H1 (cell line): ENCODE measurements around the gene TNNT3. TPM values are rescaled to one million over a fixed set of nuclear protein-coding genes. Genes with fewer than 3 reads are reported as not detected.

ENCODE experiments used
- CTCF ChIA-PET: fragments of 300-600 bp; sonication (Branson Sonifier 250); formaldehyde crosslinking; loops from one replicate; lab custom pipeline; 2021; ENCODE audit not compliant: partially characterized antibody; lab: Charles Lee
- POLR2A ChIA-PET: fragments of 300-600 bp; sonication (Branson Sonifier 250); formaldehyde crosslinking; loops from one replicate; lab custom pipeline; 2021; ENCODE audit warnings: inconsistent platforms; ENCODE audit not compliant: partially characterized antibody; lab: Charles Lee
- DNase-seq, 2 experiments: peaks; one replicate each; pipeline versions ENCODE4 v3.0.0 to v3.0.0-alpha.2; 2010 to 2022; ENCODE audit warnings: low spot score in 2 of 2, low read depth in 1 of 2, mixed read lengths in 1 of 2
- FAIRE-seq: peaks from 2 replicates; lab custom pipeline; 2011; peaks lifted over from hg19 to GRCh38; lab: Jason Lieb, UNC
- H2AFZ ChIP-seq: 2 replicates; pipeline ENCODE4 v1.8.1; 2012; ENCODE audit warnings: low read length, inconsistent platforms
- H2AK5ac ChIP-seq: 2 replicates; pipeline ENCODE4 v1.6.1; 2013; ENCODE audit warnings: low read depth, low read length
- H2BK120ac ChIP-seq: replicated peaks from 2 replicates; pipeline ENCODE3; 2013; ENCODE audit warnings: low read depth, low read length, inconsistent platforms
- H2BK12ac ChIP-seq: 2 replicates; pipeline ENCODE4 v1.6.1; 2013; ENCODE audit warnings: low read depth, low read length
- H2BK15ac ChIP-seq: 2 replicates; pipeline ENCODE4 v1.6.1; 2013; ENCODE audit warnings: low read length
- H2BK20ac ChIP-seq: 2 replicates; pipeline ENCODE4 v1.6.1; 2013; ENCODE audit warnings: low read length
- H2BK5ac ChIP-seq: 2 replicates; pipeline ENCODE4 v1.6.1; 2013; ENCODE audit warnings: low read depth, low read length
- H3K14ac ChIP-seq: 2 replicates; pipeline ENCODE4 v1.6.1; 2013; ENCODE audit warnings: inconsistent platforms; ENCODE audit not compliant: insufficient read length
- H3K18ac ChIP-seq: 2 replicates; pipeline ENCODE4 v1.6.1; 2013; ENCODE audit warnings: low read length; ENCODE audit errors: extremely low read depth
- H3K23ac ChIP-seq: 2 replicates; pipeline ENCODE4 v1.6.1; 2013; ENCODE audit warnings: inconsistent platforms; ENCODE audit not compliant: insufficient read length
- H3K23me2 ChIP-seq: 2 replicates; pipeline ENCODE4 v1.6.1; 2013; ENCODE audit warnings: low read depth, low read length
- H3K27ac ChIP-seq: 2 replicates; pipeline ENCODE4 v1.6.1; 2011; ENCODE audit warnings: low read depth, low read length, inconsistent platforms
- H3K27me3 ChIP-seq, 4 experiments: replicated peaks in 1 of 4; 1 replicate in 1 of 4; 2 replicates in 3 of 4; pipeline versions ENCODE4 v1.6.1 to v1.8.1; 2011 to 2013; ENCODE audit warnings: low read length in 3 of 4, mild to moderate bottlenecking in 3 of 4, inconsistent platforms in 2 of 4, mixed read lengths in 2 of 4, moderate library complexity in 1 of 4; ENCODE audit not compliant: control insufficient read depth in 3 of 4, insufficient read depth in 3 of 4; ENCODE audit errors: extremely low read depth in 1 of 4
- H3K36me3 ChIP-seq, 4 experiments: 2 replicates each; pipeline versions ENCODE4 v1.6.1 to v1.8.1; 2011 to 2013; ENCODE audit warnings: mild to moderate bottlenecking in 4 of 4, low read length in 3 of 4, moderate library complexity in 2 of 4, control low read depth in 1 of 4, inconsistent platforms in 1 of 4; ENCODE audit not compliant: insufficient read depth in 4 of 4, control insufficient read depth in 2 of 4
- H3K4ac ChIP-seq: replicated peaks from 2 replicates; pipeline ENCODE3; 2013; ENCODE audit warnings: low read length, low read depth, mixed read lengths, inconsistent platforms; ENCODE audit not compliant: insufficient read length
- H3K4me1 ChIP-seq, 4 experiments: replicated peaks in 1 of 4; 1 replicate in 1 of 4; 2 replicates in 3 of 4; pipeline versions ENCODE4 v1.6.1 to v1.8.1; 2011 to 2013; ENCODE audit warnings: low read length in 3 of 4, inconsistent platforms in 2 of 4, mixed read lengths in 1 of 4; ENCODE audit not compliant: insufficient read depth in 4 of 4, control insufficient read depth in 3 of 4
- H3K4me2 ChIP-seq, 2 experiments: 2 replicates each; pipeline versions ENCODE4 v1.6.1 to v1.8.1; 2011 to 2013; ENCODE audit warnings: low read depth in 2 of 2, low read length in 2 of 2, control low read depth in 1 of 2, inconsistent platforms in 1 of 2, mild to moderate bottlenecking in 1 of 2; ENCODE audit not compliant: insufficient read depth in 1 of 2
- H3K4me3 ChIP-seq, 4 experiments: fragments of 200-600, 300-600 bp in 1 of 4; sonication (generic), shearing (Covaris generic), sonication (Bioruptor Twin) in 1 of 4; 2 replicates each; pipeline versions ENCODE4 v1.5.1 to v1.8.1; 2011 to 2016; ENCODE audit warnings: low read length in 4 of 4, low read depth in 3 of 4, control low read depth in 2 of 4, inconsistent platforms in 2 of 4, mild to moderate bottlenecking in 2 of 4, mixed read lengths in 1 of 4, moderate library complexity in 1 of 4; ENCODE audit not compliant: insufficient read depth in 2 of 4; ENCODE audit errors: extremely low read depth in 1 of 4
- H3K56ac ChIP-seq: replicated peaks from 2 replicates; pipeline ENCODE3; 2013; ENCODE audit warnings: low read depth, mild to moderate bottlenecking, mixed read lengths, low read length, inconsistent platforms; ENCODE audit not compliant: insufficient read length
- H3K79me1 ChIP-seq: 2 replicates; pipeline ENCODE4 v1.6.1; 2013; ENCODE audit warnings: low read depth, low read length, control low read depth
- H3K79me2 ChIP-seq, 2 experiments: 2 replicates each; pipeline versions ENCODE4 v1.6.1 to v1.8.1; 2012 to 2013; ENCODE audit warnings: low read length in 2 of 2, mild to moderate bottlenecking in 2 of 2, inconsistent platforms in 1 of 2; ENCODE audit not compliant: insufficient read depth in 2 of 2, control insufficient read depth in 1 of 2
- H3K9ac ChIP-seq, 4 experiments: replicated peaks in 1 of 4; 1 replicate in 1 of 4; 2 replicates in 3 of 4; pipeline versions ENCODE4 v1.6.1 to v1.8.1; 2011 to 2013; ENCODE audit warnings: low read depth in 3 of 4, low read length in 3 of 4, control low read depth in 2 of 4, mild to moderate bottlenecking in 2 of 4, moderate library complexity in 2 of 4, inconsistent platforms in 1 of 4; ENCODE audit errors: extremely low read depth in 1 of 4
- H3K9me3 ChIP-seq, 2 experiments: 2 replicates each; pipeline versions ENCODE4 v1.6.1 to v1.8.1; 2012 to 2013; ENCODE audit warnings: mild to moderate bottlenecking in 2 of 2, moderate library complexity in 2 of 2, control low read depth in 1 of 2, inconsistent platforms in 1 of 2, low read depth in 1 of 2, low read length in 1 of 2, mixed read lengths in 1 of 2; ENCODE audit not compliant: insufficient read depth in 2 of 2
- H4K20me1 ChIP-seq, 2 experiments: replicated peaks in 1 of 2; 2 replicates each; pipeline versions ENCODE3 to v1.8.1; 2011 to 2013; ENCODE audit warnings: inconsistent platforms in 2 of 2, low read length in 2 of 2, mild to moderate bottlenecking in 1 of 2; ENCODE audit not compliant: insufficient read depth in 2 of 2, control insufficient read depth in 1 of 2
- H4K5ac ChIP-seq: 2 replicates; pipeline ENCODE4 v1.6.1; 2013; ENCODE audit warnings: low read length, low read depth, mixed read lengths, inconsistent platforms; ENCODE audit not compliant: insufficient read length
- H4K8ac ChIP-seq: 2 replicates; pipeline ENCODE4 v1.8.0; 2013; ENCODE audit warnings: mild to moderate bottlenecking, moderate library complexity, low read length, inconsistent platforms; ENCODE audit not compliant: insufficient read depth; ENCODE audit errors: extremely low read depth
- H4K91ac ChIP-seq: replicated peaks from 2 replicates; pipeline ENCODE3; 2013; ENCODE audit warnings: low read length, mixed read lengths, inconsistent platforms; ENCODE audit not compliant: insufficient read length
- CBX8 ChIP-seq: fragments of 300-800, 300-1000 bp; sonication (generic); IDR thresholded peaks from 2 replicates; pipeline ENCODE4 v1.7.1; 2016; ENCODE audit warnings: low read depth, low read length, borderline replicate concordance
- CHD1 ChIP-seq: IDR thresholded peaks from 2 replicates; pipeline ENCODE4 v1.6.1; 2012; ENCODE audit warnings: low read depth, low read length, improper control_type of control experiment
- EGR1 ChIP-seq: IDR thresholded peaks from 2 replicates; pipeline ENCODE4 v1.6.1; 2011; ENCODE audit warnings: low read depth, low read length, borderline replicate concordance
- KDM1A ChIP-seq: fragments of 200-600, 300-600 bp; sonication (generic); IDR thresholded peaks from 2 replicates; pipeline ENCODE4 v1.7.1; 2016; ENCODE audit warnings: mild to moderate bottlenecking, low read length, borderline replicate concordance
- MAX ChIP-seq: IDR thresholded peaks from 2 replicates; pipeline ENCODE4 v1.6.1; 2012; ENCODE audit warnings: inconsistent platforms
- NRF1 ChIP-seq: IDR thresholded peaks from 2 replicates; pipeline ENCODE4 v1.6.1; 2011; ENCODE audit warnings: mild to moderate bottlenecking, low read depth, low read length, improper control_type of control experiment
- POU5F1 ChIP-seq: IDR thresholded peaks from 2 replicates; pipeline ENCODE4 v1.6.1; 2011; ENCODE audit warnings: low read depth, mild to moderate bottlenecking, low read length, moderate library complexity
- RFX5 ChIP-seq: IDR thresholded peaks from 2 replicates; pipeline ENCODE4 v1.6.1; 2011; ENCODE audit warnings: low read depth, low read length, improper control_type of control experiment, borderline replicate concordance
- SIN3A ChIP-seq, 2 experiments: IDR thresholded peaks in 1 of 2; conservative IDR thresholded peaks in 1 of 2; 2 replicates each; pipeline ENCODE4 v1.6.1; 2011 to 2012; ENCODE audit warnings: low read length in 2 of 2, improper control_type of control experiment in 1 of 2, low read depth in 1 of 2, mild to moderate bottlenecking in 1 of 2
- SP1 ChIP-seq: IDR thresholded peaks from 2 replicates; pipeline ENCODE4 v1.6.1; 2011; ENCODE audit warnings: low read depth, low read length
- SP2 ChIP-seq: IDR thresholded peaks from 2 replicates; pipeline ENCODE4 v1.6.1; 2012; ENCODE audit warnings: mild to moderate bottlenecking, low read length, inconsistent platforms
- SRF ChIP-seq: IDR thresholded peaks from 2 replicates; pipeline ENCODE4 v1.6.1; 2011; ENCODE audit warnings: mild to moderate bottlenecking, low read depth, low read length, moderate library complexity
- TBP ChIP-seq: IDR thresholded peaks from 2 replicates; pipeline ENCODE4 v1.6.1; 2011; ENCODE audit warnings: low read depth, low read length, improper control_type of control experiment
- TEAD4 ChIP-seq: IDR thresholded peaks from 2 replicates; pipeline ENCODE4 v1.6.1; 2012; ENCODE audit warnings: low read depth, low read length, inconsistent platforms, mixed read lengths
- WGBS, 2 experiments: shearing (Covaris generic) in 1 of 2; methylation state at CpG; one replicate each; pipeline versions ENCODE4 v1.1.6 to v1.1.7; 2013 to 2015; ENCODE audit warnings: low lambda C conversion rate in 2 of 2, mixed read lengths in 2 of 2, inconsistent platforms in 1 of 2, low coverage in 1 of 2, missing lambda C conversion rate in 1 of 2; ENCODE audit not compliant: insufficient replicate concordance in 2 of 2, insufficient coverage in 1 of 2, insufficient read length in 1 of 2; ENCODE audit errors: extremely low coverage in 1 of 2, missing lambda C conversion rate in 1 of 2; 5-methylcytosine and 5-hydroxymethylcytosine counted together
- polyA plus RNA-seq, 7 experiments: library from polyadenylated mRNA; depleted of rRNA in 3 of 7; stranded (reverse) in 5 of 7; unstranded in 2 of 7; fragments of >200 nt in 5 of 7; fragments of 200-250 nt in 2 of 7; gene quantifications; 1 replicate in 5 of 7; 2 replicates in 1 of 7; 4 replicates in 1 of 7; pipeline versions ENCODE4 v1.2.1 to v1.2.3, GENCODE V29; 2011 to 2013; ENCODE audit warnings: missing spikeins in 2 of 7, mixed read lengths in 2 of 7
- total RNA-seq: library from RNA; stranded (reverse); fragmentation: NEBNext Ultra II Directional; extraction: Animal tissue kit (Norgen Biotek cat#: 25700); gene quantifications from 2 replicates; pipeline ENCODE4 v1.2.1, GENCODE V29; 2021

TNNT3 gene
- total and polyA plus RNA-seq, 2 of the 8 experiments (the other 6 are each of a cell fraction or from before 2014, with no cell fraction given): not detected

- Histone ChIP-seq H3K4me1 (peaks cover 2 to 10% (median 6%) of the 10 kb centered on the region in 4 experiments; a peak in 6 of 7 replicates), H3K23ac (no peak overlapping the region), H4K8ac (no peak overlapping the region), H3K4me3 (no peak overlapping the region), H2BK20ac (no peak overlapping the region), H3K79me1 (no peaks in the 10 kb centered on the region), H2BK15ac (no peak overlapping the region), H3K14ac (no peak overlapping the region), H3K23me2 (no peaks in the 10 kb centered on the region), H4K20me1 (no peaks in the 10 kb centered on the region), H3K56ac (no peak overlapping the region), H2AFZ (peak overlapping the region; percentile 95; the same call in 1 of the 2 replicates), H3K79me2 (no peaks in the 10 kb centered on the region), H3K4ac (no peak overlapping the region), H3K18ac (no peak overlapping the region; the same call in 1 of the 2 replicates), H2BK120ac (no peak overlapping the region), H4K91ac (no peak overlapping the region), H3K9me3 (no peaks in the 10 kb centered on the region), H3K27me3 (peaks cover 0 to 3% (median 2%) of the 10 kb centered on the region in 4 experiments; a peak in 1 of 7 replicates), H3K27ac (no peak overlapping the region), H3K36me3 (no peaks in the 10 kb centered on the region), H3K9ac (no peak overlapping the region), H2AK5ac (no peak overlapping the region), H4K5ac (no peak overlapping the region), H2BK12ac (peak overlapping the region; percentile 27; the same call in 1 of the 2 replicates), H3K4me2 (peak overlapping the region in 1 of 2 experiments; percentile 36; a peak in 2 of 4 replicates), H2BK5ac (peak overlapping the region; percentile 27; the same call in 1 of the 2 replicates)
- TF ChIP-seq RFX5: no peak
- TF ChIP-seq NRF1: no peak
- TF ChIP-seq SP2: no peak
- no peak for TF ChIP-seq EGR1
- TF ChIP-seq SRF: no peak
- no peak for TF ChIP-seq SIN3A (conservative IDR thresholded peaks at IDR 0.05 in 1 of 2, IDR thresholded peaks at IDR 0.05 in 1 of 2; ENCODE audit: low read depth in 1 of 2, low read length in 2 of 2)
- no peak for TF ChIP-seq TBP
- no peak for TF ChIP-seq CBX8
- TF ChIP-seq MAX: no peak
- no peak for TF ChIP-seq KDM1A
- no peak for TF ChIP-seq TEAD4
- no peak for TF ChIP-seq SP1
- no peak for TF ChIP-seq CHD1
- no peak for TF ChIP-seq POU5F1
- POLR2A ChIA-PET: interaction anchor here (1.0 kb wide), 1 partner anchor 30 kb away, joined by 3 read pairs; no protein-coding TSS in a partner anchor
- FAIRE-seq (no peak), DNase-seq (no peak)
- 61% methylated on average over 9 of the region's 9 CpGs; no CpG with 5 or more reads in 1 of the 2 experiments for WGBS, 2 experiments
- CTCF ChIA-PET: interaction anchor here (1.0 to 4.1 kb wide), 6 partner anchors 11 to 248 kb away, joined by 3 to 28 read pairs (median 8); no protein-coding TSS in a partner anchor
Observed at GRCh38 chr11:1908618-1909017, 10.9 kb upstream of the TNNT3 start.
